HepG2 (cell line): Measurements from ENCODE around the gene SIGLEC1. TPM values are rescaled to one million over a fixed set of nuclear protein-coding genes. Genes with fewer than 3 reads are reported as not detected.

Experiments
- DMAP1 ChIP-seq: IDR thresholded peaks from 2 replicates; pipeline ENCODE4 v1.6.1; 2016
- FOXO4 ChIP-seq: sonication (generic); formaldehyde crosslinking; conservative IDR thresholded peaks from 2 replicates; pipeline ENCODE4 v1.8.1; 2023; ENCODE audit warnings: missing genetic modification reagents
- JUN ChIP-seq: sonication (generic); formaldehyde crosslinking; IDR thresholded peaks from 2 replicates; pipeline ENCODE4 v1.4.0; 2020; ENCODE audit warnings: mild to moderate bottlenecking, missing genetic modification reagents
- KIAA2018 ChIP-seq: sonication (generic); formaldehyde crosslinking; IDR thresholded peaks from 2 replicates; pipeline ENCODE4 v1.5.0; 2020; ENCODE audit warnings: mild to moderate bottlenecking, missing genetic modification reagents, borderline replicate concordance
- KMT2B ChIP-seq: IDR thresholded peaks from 2 replicates; pipeline ENCODE4 v1.6.1; 2016; ENCODE audit warnings: missing genetic modification reagents, missing compliant biosample characterization
- MBD4 ChIP-seq: IDR thresholded peaks from 2 replicates; pipeline ENCODE4 v1.6.1; 2012; ENCODE audit warnings: low read length, inconsistent platforms, borderline replicate concordance
- MZF1 ChIP-seq: sonication (generic); formaldehyde crosslinking; IDR thresholded peaks from 2 replicates; pipeline ENCODE4 v1.8.1; 2023; ENCODE audit warnings: mild to moderate bottlenecking, missing genetic modification reagents, borderline replicate concordance
- NFAT5 ChIP-seq: sonication (generic); formaldehyde crosslinking; IDR thresholded peaks from 2 replicates; pipeline ENCODE4 v1.4.0; 2020; ENCODE audit warnings: missing genetic modification reagents
- TMF1 ChIP-seq: sonication (generic); formaldehyde crosslinking; IDR thresholded peaks from 2 replicates; pipeline ENCODE4 v1.8.1; 2022; ENCODE audit warnings: low read depth, missing genetic modification reagents
- TP53 ChIP-seq: sonication (generic); formaldehyde crosslinking; conservative IDR thresholded peaks from 2 replicates; pipeline ENCODE4 v1.4.0; 2020; ENCODE audit warnings: missing genetic modification reagents
- YY1 ChIP-seq: IDR thresholded peaks from 2 replicates; pipeline ENCODE4 v1.6.1; 2011; ENCODE audit warnings: low read length, low read depth, moderate library complexity, mild to moderate bottlenecking; ENCODE audit not compliant: insufficient read depth, insufficient replicate concordance
- ZNF34 ChIP-seq: sonication (generic); formaldehyde crosslinking; IDR thresholded peaks from 2 replicates; pipeline ENCODE4 v1.4.0; 2020; ENCODE audit warnings: mild to moderate bottlenecking, missing genetic modification reagents, borderline replicate concordance
- ZNF674 ChIP-seq: sonication (generic); formaldehyde crosslinking; IDR thresholded peaks from 2 replicates; pipeline ENCODE4 v1.5.0; 2020; ENCODE audit warnings: low read depth, mild to moderate bottlenecking, missing genetic modification reagents
- ZNF772 ChIP-seq: sonication (generic); formaldehyde crosslinking; IDR thresholded peaks from 2 replicates; pipeline ENCODE4 v1.5.0; 2020; ENCODE audit warnings: mild to moderate bottlenecking, missing genetic modification reagents
- polyA plus RNA-seq, 8 experiments: library from polyadenylated mRNA; depleted of rRNA in 3 of 8; stranded (reverse) in 7 of 8; unstranded in 1 of 8; fragments of >200 nt; fragmentation: Illumina TruSeq in 4 of 8; extraction: Trizol in 4 of 8; gene quantifications; 2 replicates each; pipeline versions ENCODE4 v1.2.1 to v1.2.3, GENCODE V29; 2011 to 2016; ENCODE audit warnings: low read depth in 4 of 8, missing spikeins in 1 of 8, mixed read lengths in 1 of 8; ENCODE audit not compliant: insufficient read depth in 1 of 8
- total RNA-seq, 5 experiments: library from RNA; depleted of rRNA; stranded (reverse); fragments of >200 nt; fragmentation: Illumina TruSeq; extraction: Trizol; gene quantifications; 2 replicates each; pipeline ENCODE4 v1.2.3, GENCODE V29; 2016; ENCODE audit warnings: low read depth in 1 of 5

The SIGLEC1 gene
- total and polyA plus RNA-seq, 2 of the 13 experiments (the other 11 are each of a cell fraction or from before 2014, with no cell fraction given), result 0.01 TPM; not detected in 1

- no peak for TF ChIP-seq KIAA2018 (CRISPR knock-in tag)
- TF ChIP-seq MBD4, result no peak
- TF ChIP-seq KMT2B (CRISPR knock-in tag), result no peak
- TF ChIP-seq MZF1, result 0 out of 2 replicates have a peak, but pooled peaks have one; percentile 53
- TF ChIP-seq FOXO4 (CRISPR knock-in tag), result no peak
- peak; percentile 86; the same call in 1 of the 2 replicates for TF ChIP-seq ZNF772
- TF ChIP-seq ZNF34, result no peak
- TF ChIP-seq JUN (CRISPR knock-in tag), result no peak
- TF ChIP-seq DMAP1, result no peak
- no peak for TF ChIP-seq ZNF674 (CRISPR knock-in tag)
- no peak for TF ChIP-seq NFAT5
- peak; percentile 79 for TF ChIP-seq YY1
- TF ChIP-seq TP53, result peak; percentile 60; the same call in 1 of the 2 replicates
- TF ChIP-seq TMF1, result no peak
Observed at GRCh38 chr20:3749689-3750531, 37.5 kb upstream of the SIGLEC1 start (continued).
